K562 (cell line): ENCODE results near the gene SLC43A2.

Experiments
- E2F8 ChIP-seq: fragments of 450-650 bp; IDR thresholded peaks from 2 replicates; pipeline ENCODE4 v1.7.1; 2018; ENCODE audit warnings: mild to moderate bottlenecking, low read depth; ENCODE audit not compliant: partially characterized antibody
- GATAD2B ChIP-seq: fragments of 450-650 bp; IDR thresholded peaks from 2 replicates; pipeline ENCODE4 v1.6.1; 2017; ENCODE audit warnings: mild to moderate bottlenecking, borderline replicate concordance
- GTF2F1 ChIP-seq: IDR thresholded peaks from 2 replicates; pipeline ENCODE4 v1.6.1; 2011; ENCODE audit warnings: low read depth, low read length, improper control_type of control experiment
- MEF2D ChIP-seq: conservative IDR thresholded peaks from 2 replicates; pipeline ENCODE4 v1.6.1; 2016; ENCODE audit warnings: low read depth, missing genetic modification characterization, missing compliant biosample characterization
- MTF1 ChIP-seq: fragments of 250-450 bp; sonication (Bioruptor Pico); IDR thresholded peaks from 2 replicates; pipeline ENCODE4 v1.9.0; 2021; ENCODE audit warnings: moderate library complexity, mild to moderate bottlenecking, inconsistent platforms, borderline replicate concordance
- NFYB ChIP-seq: IDR thresholded peaks from 2 replicates; pipeline ENCODE4 v1.6.1; 2011; ENCODE audit warnings: mild to moderate bottlenecking, moderate library complexity; ENCODE audit not compliant: insufficient read length; ENCODE audit errors: extremely low read depth
- PHB ChIP-seq: fragments of 250-450 bp; sonication (Bioruptor Pico); IDR thresholded peaks from 2 replicates; pipeline ENCODE4 v1.5.0; 2021
- RUNX1 ChIP-seq: sonication (generic); IDR thresholded peaks from 2 replicates; pipeline ENCODE4 v1.6.1; 2016; ENCODE audit warnings: antibody characterized with exemption, low read depth
- ZC3H11A ChIP-seq: IDR thresholded peaks from 2 replicates; pipeline ENCODE4 v1.6.1; 2012; ENCODE audit warnings: low read depth, low read length, improper control_type of control experiment
- TF ChIP-seq, protein P1 (sequence below), 3 experiments: IDR thresholded peaks in 2 of 3; conservative IDR thresholded peaks in 1 of 3; 2 replicates each; pipeline ENCODE4 v1.5.1; 2011 to 2012; ENCODE audit warnings: low read length in 3 of 3, mild to moderate bottlenecking in 3 of 3, control low read depth in 2 of 3, improper control_type of control experiment in 1 of 3, inconsistent platforms in 1 of 3, low read depth in 1 of 3, mixed read lengths in 1 of 3, moderate library complexity in 1 of 3; ENCODE audit not compliant: insufficient read depth in 2 of 3

DNA sequence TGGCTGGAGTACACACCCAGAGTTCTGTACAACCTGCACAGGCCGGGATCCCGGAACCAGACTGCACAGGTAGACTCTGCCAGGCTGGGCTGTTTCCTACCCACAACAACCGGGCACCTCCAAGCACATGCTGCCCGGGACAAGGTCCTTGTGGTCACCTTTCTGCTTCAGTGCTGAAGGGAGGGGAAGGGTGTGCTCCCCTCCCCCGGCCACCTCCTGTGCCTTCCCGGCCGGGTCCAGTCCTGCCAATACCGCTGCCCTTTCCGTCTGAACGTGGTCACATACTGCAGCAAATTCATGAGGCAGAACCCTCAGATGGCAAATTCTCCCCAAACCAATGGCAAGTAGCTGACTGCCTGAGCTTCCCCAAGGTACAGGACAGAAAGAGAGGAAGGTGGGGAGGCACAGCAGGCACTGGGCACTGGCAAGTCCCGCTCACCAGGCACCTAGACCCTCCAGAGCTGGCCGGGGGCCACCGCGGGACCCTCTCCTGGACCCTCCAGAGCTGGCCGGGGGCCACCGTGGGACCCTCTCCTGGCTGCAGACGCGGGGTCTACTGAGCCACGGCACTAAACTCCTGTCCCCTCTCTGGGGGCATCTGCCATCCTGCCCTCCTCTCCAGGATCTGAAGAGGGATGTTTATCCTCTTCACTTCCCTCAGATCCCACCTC lies 22.8 kb downstream of the SLC43A2 start:
- TF ChIP-seq GATAD2B = no peak
- no peak for TF ChIP-seq RUNX1
- TF ChIP-seq MTF1 (CRISPR knock-in tag) = no peak
- TF ChIP-seq GTF2F1 = no peak
- TF ChIP-seq PHB (CRISPR knock-in tag) = no peak
- no peak for TF ChIP-seq E2F8
- TF ChIP-seq, protein P1, sequence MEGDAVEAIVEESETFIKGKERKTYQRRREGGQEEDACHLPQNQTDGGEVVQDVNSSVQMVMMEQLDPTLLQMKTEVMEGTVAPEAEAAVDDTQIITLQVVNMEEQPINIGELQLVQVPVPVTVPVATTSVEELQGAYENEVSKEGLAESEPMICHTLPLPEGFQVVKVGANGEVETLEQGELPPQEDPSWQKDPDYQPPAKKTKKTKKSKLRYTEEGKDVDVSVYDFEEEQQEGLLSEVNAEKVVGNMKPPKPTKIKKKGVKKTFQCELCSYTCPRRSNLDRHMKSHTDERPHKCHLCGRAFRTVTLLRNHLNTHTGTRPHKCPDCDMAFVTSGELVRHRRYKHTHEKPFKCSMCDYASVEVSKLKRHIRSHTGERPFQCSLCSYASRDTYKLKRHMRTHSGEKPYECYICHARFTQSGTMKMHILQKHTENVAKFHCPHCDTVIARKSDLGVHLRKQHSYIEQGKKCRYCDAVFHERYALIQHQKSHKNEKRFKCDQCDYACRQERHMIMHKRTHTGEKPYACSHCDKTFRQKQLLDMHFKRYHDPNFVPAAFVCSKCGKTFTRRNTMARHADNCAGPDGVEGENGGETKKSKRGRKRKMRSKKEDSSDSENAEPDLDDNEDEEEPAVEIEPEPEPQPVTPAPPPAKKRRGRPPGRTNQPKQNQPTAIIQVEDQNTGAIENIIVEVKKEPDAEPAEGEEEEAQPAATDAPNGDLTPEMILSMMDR (IDR thresholded peaks at IDR 0.05 in 2 of 3, conservative IDR thresholded peaks at IDR 0.05 in 1 of 3; ENCODE audit: insufficient read depth in 2 of 3, low read depth in 1 of 3, low read length in 3 of 3) = no peak
- TF ChIP-seq NFYB = no peak
- TF ChIP-seq MEF2D (tag) = no peak
- TF ChIP-seq ZC3H11A = no peak
